GM12801 (cell line): Measurements from ENCODE around the gene USF2.

Experiments used
- TF ChIP-seq, protein P1 (sequence below): IDR thresholded peaks from one replicate; pipeline ENCODE4 v1.5.1; 2011; ENCODE audit warnings: control low read depth; ENCODE audit not compliant: insufficient read length; ENCODE audit errors: extremely low read depth

Gene USF2

DNA sequence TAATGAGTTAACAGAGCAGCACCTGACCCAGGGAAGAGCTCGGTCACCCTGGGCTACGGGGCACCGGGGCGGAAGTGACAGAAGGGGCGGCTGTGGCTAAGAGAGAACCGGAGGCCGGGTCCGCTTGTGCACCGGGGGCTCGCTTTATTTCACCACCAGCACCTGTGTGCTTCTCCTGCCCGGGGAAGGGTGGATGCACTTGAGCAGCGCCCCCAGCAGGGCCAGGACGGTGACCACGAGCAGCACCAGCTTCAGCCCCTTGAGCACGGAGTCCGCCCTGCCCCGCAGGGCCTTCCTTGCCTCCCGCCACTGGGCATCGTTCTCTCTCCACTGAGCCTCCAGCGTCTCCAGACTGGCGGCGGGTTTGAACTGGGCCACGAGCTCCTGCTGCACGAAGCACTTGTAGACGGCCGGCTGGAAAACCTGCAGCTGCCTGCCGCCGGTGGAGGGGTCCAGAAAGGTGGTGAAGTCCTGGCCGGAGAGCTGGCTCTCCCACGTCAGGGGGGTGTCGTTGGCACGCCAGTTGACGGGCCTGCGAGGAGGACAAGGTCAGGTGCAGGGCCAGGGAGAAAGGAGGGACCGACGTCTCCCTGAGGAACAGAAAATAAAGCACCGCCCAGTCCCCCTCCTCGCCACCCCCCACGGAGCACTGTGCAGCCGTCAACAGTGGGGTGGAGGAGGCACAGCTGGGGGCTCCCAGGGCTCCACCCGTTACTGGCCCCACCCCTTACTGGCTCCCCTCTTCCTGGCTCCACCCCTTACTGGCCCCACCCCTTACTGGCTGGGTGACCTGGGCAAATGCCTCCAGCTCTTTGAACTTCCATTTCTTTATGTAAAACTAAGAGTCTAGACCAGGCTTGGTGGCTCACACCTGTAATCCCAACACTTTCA is 43.8 kb upstream of the USF2 start:
- TF ChIP-seq, protein P1, sequence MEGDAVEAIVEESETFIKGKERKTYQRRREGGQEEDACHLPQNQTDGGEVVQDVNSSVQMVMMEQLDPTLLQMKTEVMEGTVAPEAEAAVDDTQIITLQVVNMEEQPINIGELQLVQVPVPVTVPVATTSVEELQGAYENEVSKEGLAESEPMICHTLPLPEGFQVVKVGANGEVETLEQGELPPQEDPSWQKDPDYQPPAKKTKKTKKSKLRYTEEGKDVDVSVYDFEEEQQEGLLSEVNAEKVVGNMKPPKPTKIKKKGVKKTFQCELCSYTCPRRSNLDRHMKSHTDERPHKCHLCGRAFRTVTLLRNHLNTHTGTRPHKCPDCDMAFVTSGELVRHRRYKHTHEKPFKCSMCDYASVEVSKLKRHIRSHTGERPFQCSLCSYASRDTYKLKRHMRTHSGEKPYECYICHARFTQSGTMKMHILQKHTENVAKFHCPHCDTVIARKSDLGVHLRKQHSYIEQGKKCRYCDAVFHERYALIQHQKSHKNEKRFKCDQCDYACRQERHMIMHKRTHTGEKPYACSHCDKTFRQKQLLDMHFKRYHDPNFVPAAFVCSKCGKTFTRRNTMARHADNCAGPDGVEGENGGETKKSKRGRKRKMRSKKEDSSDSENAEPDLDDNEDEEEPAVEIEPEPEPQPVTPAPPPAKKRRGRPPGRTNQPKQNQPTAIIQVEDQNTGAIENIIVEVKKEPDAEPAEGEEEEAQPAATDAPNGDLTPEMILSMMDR = no peak

DNA sequence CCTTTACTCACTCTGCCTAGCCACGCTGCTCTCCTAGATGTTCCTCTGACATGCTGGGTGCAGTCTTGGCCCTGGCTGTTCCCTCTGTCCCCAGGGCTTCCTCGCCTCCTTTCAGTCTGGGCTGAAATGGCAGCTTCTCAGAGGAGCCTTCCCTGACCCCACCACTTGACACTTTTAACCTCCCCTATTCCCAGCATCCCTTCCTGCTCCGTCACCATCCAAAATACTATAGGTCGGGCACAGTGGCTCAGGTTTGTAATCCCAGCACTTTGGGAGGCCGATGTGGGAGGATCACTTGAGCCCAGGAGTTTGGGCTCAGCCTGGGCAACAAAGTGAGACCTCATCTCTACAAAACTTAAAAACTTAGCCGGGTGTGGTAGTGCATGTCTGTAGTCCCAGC is 42.8 kb upstream of the USF2 start:
- TF ChIP-seq, protein P1 = no peak

DNA sequence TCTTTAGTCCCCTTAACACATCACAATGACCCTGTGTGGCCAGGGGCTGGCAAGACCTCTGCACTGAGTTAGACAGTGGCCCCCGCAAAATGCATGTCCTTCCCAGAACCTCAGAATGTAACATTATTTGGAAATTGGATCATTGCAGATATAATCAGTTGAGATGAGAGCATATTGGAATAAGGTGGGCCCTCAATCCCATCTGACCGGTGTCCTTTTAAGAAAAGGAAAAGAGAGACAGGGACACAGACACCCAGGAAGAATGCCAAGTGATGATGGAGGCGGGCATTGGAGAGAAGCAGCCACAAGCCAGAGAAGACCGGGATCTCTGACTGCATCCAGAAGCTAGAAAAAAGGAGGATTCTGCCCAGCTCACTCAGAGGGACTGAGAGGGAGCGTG is 42.0 kb upstream of the USF2 start:
- TF ChIP-seq, protein P1 = no peak

DNA sequence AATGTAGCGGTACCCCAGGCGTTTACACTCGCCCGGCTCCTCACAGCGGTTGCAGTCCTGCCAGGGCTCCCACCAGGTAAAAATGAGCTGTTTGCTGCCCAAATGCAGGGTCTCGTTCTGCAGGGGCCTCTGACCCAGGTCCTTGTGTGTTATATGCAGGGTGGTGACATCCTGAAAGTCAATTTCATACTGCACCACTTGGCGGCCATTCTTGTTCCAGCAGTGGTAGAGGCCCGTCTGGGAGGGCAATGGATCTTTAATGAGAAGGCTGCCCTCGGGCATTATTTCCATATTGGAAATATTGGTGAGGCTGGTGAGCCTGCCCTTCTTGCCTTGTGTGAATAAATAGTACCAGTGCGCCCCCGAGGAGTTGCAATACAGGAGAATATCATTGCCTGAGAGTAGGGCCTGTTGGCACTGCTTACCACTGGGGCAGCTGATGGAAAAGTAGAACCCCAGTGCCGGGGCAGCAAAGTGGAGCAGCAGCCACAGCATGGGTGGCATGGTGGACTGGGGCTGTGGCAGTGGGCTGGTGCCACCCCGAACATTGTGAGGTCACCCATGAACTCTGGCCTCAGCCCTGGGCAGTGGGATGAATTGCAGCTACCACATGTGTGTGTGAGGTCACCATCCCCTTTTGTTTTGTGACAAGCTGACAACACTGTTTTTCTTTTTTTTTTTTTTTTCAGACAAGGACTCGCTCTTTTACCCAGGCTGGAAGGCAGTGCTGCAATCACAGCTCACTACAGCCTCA is 40.4 kb upstream of the USF2 start, which contains the start of gene FAM187B:
Gene FAM187B (minus strand): TSS at position 563 of the 754 bp plus-strand sequence. CDS start 59 bp downstream, at position 504.
- TF ChIP-seq, protein P1 = no peak

DNA sequence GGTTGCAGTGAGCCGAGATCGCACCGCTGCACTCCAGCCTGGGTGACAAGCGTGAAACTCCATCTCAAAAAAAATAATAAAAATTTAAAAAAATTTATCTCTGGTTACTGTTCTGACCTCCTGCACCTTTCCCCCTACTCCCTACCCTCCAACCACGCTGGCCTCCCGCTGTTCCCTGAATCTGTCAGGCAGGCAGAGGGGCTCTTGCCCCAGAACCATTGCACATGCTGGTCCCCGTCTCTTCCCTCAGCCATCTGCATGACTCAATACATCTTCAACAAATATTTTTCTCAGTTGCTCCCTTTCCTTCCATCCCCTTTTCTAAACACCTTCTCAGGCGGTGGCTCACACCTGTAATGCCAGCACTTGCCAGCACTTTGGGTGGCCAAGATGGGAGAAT is 39.2 kb upstream of the USF2 start:
- TF ChIP-seq, protein P1 = no peak

DNA sequence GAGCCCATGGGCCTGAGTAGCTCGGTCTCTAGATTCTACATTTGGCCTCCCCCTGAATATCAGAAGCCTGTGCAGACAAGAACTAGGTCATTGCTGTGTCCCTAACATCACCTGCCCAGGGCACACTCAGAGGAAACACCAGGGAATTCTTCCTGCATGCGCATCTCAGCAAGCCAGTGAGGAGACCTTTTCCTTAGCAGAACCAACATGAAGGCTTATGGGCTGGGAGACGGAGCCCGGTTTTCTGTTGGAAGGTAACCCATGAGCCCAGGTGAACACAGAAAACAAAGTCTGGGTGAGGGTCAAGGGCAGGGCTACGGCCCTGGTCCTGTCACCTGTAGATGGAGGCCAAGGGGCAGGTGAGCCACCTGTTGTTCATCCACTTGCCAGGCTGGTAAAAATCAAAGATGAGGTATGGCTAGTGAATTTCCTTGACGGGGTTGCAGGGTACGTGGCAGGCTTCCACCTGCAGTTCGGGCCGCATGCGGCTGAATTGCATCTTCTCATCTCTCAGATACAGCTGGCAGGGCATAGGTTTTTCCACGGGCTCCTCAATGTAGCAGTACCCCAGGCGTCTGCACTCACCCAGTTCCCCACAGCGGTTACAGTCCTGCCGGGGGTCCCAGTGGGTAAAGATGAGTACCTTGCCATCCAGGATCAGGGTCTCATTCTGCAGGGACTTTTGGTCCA is 36.7 kb upstream of the USF2 start:
- TF ChIP-seq, protein P1 = no peak

DNA sequence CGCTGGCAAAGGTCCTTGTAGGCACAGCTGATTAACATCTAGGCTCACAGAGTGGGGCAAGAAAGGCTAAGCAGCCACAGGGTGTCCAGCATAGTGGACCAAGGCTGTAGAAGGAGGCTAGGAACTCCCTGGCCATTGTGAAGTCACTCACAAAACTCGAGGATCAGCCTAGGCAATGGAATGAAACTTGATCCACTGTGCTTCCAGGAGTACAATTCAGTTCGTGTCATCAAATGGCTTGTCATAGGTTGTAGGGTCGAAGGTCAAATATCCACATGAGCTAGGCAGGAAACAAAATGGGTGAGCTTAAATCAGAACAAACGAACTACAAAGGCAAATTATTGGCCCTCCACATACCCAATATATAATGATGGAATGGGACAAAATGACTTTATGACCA is 35.9 kb upstream of the USF2 start:
- TF ChIP-seq, protein P1 = no peak
